GM18909 (cell line): ENCODE results near the gene CTNND2.
"Not testable (repeated sequence)": the region's sequence is repeated elsewhere in the genome, so short reads cannot be mapped to it uniquely, and the experiment has no call there.

Experiments
- ATAC-seq: cut with Tn5 transposase; IDR thresholded peaks from one replicate; pipeline ENCODE4 v1.9.1; 2021; ENCODE audit warnings: mild to moderate bottlenecking; ENCODE audit not compliant: unreplicated experiment, poor library complexity

Gene CTNND2

DNA sequence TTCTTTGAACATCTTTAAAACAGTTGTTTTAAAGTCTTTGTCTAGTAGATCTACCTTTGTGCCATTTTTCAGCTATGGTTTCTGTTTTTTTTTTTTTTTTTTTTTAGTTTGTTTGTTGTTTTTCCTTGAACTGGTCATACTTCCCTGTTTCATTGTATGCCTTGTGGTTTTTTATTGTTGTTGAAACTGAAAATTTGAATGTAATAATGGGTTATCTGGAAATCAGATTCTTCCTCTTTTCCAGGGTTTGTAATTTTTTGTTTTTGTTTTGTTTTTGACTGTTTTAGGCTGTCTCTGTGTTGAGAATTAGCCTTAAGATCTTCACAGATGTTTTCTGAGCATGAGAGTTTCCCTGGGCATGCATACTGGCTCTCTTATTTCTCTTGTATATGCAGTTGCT, 873.6 kb downstream of the CTNND2 start:
- ATAC-seq, result no peak

DNA sequence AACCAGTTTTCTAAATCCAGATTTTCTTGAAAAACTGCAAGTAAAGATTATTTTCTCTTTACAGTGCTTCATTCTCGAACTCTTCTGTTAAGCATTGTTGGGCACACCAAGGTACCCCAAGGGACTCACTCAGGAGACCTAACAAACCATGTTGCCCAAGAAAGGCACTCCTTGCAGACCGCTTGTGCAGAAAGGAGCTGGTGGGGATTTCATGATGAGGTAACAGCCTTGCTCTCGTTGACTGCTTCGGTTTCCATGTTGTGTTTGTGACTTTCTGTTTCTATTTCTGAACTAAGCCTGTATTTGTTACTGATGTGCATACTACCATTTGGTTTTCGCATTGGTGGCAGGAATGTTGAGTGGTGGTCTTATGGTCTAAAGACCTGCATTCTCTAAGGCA, 876.6 kb downstream of the CTNND2 start:
- peak; percentile 67 for ATAC-seq

GRCh38 chr5:11026543-11026942, 877.7 kb downstream of the CTNND2 start:
- ATAC-seq, result no peak

GRCh38 chr5:11023945-11024344, 880.3 kb downstream of the CTNND2 start:
- ATAC-seq, result no peak

DNA sequence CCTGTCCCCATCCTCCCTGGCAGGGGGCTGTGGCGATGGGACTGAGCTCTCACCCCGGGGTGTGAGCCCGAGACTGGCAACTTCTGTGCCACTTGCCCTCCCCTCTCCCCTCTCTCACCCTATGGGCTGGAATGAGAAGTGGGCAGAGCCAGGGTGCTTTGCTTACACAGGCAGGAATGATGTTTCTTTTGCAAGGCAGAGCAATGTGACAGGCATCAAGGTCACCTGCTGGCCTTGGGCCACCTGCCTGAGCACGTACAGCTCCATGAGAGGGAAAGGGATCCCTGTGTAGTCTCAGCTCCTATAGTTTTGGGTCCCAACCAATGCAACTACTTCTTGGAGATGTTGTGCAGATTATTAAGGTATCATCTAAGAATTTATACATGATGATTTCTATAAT, 890.5 kb downstream of the CTNND2 start:
- ATAC-seq, result no peak

GRCh38 chr5:11012295-11012694, 892.0 kb downstream of the CTNND2 start:
- no peak for ATAC-seq

DNA sequence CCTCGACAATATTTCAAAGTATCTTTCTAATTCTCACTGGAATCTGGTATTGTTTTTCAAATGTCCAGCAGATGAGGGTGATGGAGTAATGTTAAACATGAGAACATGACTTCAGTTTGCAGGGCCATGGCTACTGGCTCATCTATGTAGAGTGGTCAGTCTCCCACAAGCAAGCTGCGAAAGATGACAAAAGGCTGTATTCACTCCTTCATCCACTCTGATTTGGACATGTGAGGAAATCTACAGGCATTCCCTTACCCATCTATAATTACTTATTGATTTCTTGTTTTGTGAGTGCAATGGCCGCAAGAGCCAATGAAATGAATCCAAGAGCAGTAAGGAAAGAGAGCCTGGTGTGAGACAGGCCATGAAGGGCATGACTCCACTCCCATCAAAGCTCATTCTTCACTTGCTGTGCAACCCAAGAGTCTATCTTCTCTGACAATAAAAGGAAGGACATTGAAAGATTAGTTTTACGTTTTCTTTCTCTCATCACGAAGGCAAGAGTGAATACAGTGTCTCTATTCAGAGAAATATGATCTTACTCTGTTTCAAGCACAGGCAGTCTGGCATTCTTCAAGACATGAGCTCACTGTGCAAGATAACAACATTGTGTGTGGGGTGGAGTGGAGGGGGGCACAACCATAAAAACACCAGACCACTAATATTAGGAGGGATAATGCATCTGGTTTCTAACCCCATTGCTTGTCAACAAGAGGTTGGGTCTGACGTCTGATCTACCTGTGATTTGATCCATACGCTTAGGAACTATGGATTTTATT, 893.6 kb downstream of the CTNND2 start:
- no peak for ATAC-seq

GRCh38 chr5:11009576-11009975, 894.7 kb downstream of the CTNND2 start:
- no peak for ATAC-seq

DNA sequence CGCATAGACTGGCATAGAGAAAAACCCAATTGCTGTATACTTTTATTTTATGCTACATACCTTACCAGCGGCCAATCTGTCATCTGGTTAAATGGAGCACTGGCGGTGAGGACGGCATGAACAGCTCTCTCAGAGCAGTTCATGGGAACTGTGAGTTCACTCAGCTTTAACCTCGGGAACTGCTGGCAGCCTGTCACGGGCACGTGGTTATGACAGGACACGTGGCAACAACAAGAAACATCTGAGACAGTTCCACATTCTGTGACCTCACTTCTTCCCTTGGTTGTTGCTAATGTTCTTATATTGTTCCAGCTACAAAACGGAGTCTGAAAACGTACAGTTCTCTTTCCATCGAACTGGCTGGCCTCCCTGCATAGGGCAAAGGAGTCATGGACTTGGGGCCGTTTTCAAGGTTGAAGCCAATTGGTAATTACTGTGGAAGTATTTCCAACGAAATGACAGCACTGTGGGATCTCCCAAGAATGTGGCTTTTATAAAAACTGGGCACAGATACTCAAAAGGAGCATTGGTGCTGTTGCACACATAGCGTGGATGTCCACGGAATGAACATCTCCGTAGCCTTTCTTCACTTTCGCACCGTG, 896.9 kb downstream of the CTNND2 start:
- ATAC-seq, result no peak

- ATAC-seq, result not testable (repeated sequence)
These were observed 899.7 kb downstream of the CTNND2 start for GRCh38 chr5:11004523-11004922.

DNA sequence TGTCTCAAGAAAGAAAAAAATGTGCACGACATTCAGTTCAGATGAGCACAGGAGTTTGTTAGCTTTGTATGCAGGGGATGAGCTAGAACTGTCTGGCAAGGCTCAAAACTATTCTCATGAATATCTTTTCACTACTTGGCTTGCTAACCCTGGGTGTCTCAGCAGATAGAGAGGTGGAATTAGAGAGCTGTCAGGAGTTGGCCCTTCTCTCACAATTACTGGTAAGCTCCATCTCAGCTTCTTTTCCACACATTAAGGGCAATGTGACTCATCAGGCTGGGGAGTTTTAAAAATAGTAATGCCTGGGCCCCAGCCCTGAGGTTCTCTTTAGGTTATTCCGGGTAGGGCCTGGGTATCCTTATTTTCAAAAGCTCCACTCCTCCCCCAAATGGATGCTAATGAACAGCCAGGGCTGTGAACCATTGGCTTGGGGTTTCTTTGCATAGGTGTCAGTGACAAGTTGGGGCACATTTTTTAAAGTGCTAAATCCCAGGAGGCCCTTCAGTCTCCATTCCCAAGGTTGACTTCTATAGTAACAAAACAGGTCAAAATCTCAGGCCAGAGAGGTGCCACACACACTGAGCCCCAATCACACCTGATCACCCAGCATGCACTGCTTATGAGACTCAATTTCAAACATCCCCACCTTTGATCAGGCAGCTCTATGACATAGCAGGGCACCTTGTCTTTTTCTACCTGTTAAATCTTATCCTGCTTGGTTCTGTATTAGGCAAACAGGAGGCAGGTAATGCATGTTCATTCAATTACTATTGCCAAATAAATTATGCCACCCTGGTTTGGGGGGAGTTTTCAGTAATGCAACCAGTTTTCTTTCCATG, 903.5 kb downstream of the CTNND2 start:
- ATAC-seq, result no peak

DNA sequence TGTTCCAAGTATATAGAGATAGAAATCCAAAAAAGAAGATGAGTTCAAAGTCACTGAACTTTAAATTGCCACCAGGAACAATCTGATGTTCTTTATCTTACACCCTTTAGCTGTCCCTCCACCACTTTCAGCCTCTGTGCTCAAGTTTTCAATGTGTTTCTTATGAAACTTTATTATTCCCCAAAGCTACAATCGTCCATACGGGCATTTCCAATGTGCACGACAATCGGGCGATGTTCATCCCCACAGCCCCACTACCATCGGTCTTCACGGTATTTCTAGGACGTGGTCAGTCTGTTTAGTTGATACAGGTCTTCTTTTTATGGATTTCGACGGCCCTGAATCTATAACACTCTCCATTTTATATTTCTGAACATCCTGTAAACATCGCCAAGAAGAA, 904.5 kb downstream of the CTNND2 start:
- no peak for ATAC-seq

- ATAC-seq, result no peak
These were observed 908.4 kb downstream of the CTNND2 start for GRCh38 chr5:10995891-10996290.

- ATAC-seq, result no peak
These were observed 909.9 kb downstream of the CTNND2 start for GRCh38 chr5:10994091-10994986.

DNA sequence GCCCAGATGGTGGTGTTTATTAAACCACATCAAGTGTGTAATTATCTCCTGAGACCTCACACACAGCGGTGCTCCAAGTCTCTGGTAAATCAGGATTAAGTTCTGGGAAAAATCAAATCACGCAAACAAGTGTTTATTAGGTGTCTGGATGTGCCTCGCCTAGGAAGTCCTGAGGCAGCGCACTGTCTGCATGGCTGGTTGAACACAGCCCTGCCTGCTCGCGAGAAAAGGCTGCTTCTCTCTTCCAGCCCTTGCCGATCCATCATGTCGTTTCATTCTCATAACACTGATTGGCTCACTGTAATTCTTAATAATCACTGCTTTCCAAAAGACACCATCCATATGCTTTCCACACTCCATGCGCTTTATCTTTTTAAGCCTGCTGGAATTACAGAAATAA, 913.6 kb downstream of the CTNND2 start:
- no peak for ATAC-seq

- no peak for ATAC-seq
These were observed 914.5 kb downstream of the CTNND2 start for GRCh38 chr5:10989577-10990263.

DNA sequence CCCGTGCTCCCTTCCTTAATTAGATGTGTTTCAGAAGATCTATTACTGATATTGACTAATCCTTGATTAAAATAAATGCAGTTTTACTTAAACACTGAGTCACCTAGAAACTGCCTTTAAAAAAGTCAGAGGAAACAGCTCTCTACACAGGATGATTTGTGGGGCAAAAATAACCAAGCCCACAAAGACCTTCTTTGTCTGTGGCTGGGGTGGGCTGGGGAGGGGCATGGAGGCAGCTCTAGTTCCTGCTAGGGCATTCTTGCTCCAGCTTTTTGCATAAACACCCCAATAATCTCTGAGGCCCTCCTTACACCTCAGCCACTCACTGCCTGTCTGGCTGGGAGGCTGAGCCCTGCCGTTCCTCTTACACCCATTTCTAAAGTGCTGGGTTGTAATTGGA, 915.6 kb downstream of the CTNND2 start:
- no peak for ATAC-seq

DNA sequence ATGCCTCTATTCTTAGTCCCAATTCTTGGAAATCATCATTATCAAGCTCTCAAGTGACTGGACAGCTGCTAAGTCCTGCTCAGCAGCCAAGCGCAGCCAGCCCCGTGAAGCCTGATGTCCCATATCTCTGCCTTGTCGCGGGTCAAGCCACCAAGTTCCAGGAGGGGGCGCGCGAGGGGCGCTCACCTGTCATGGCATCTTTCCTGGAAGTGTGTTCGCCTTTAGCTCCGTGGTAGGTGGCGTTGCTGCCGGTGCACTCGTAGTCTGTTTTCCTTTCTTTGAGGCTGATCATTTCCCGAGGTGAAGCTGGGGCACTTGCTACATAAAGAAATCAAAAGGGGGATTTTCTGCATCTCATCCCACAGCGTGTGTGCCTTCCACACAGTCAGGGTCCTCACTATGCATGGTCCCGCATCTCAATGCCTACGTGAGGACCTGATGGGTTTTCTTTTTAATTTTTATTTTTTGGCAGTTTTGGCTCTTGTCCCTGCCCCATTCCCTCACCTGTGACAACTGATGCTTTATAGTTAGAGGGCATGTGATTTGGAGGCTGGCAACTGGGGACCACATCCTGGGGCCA, 916.2 kb downstream of the CTNND2 start:
- peak; percentile 94 for ATAC-seq

DNA sequence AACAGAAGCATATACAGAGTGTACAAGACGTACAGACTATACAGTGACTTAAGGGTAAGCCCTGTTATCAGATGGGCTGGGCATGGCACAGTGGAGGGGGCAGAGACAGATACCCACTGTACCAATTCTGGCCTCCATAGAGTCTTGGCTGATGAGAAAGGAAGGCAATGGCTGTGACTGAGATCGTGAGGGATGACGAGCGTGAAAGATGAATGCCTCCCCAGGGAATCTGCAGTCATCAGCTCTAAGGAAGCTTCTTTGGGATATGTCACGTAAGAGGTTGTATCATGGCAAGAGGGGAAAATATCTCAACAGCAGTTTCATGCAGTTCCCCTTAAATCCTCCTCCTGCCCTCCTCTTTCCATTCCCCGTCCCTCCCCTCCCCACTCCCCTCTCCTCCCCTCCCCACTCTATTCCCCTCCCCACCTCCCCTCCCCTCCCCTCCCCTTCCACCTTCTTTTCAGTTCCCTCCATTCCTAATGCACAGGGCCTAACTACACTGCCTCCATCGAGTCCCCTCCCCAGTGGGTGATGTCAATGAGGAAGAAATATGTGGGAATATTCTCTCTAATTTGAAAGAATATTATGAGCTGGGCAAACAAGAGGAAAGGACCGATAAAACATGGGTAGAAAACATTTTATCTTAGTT, 916.8 kb downstream of the CTNND2 start:
- no peak for ATAC-seq
